A549 treated with RU486 at 1 μM for 4 hours (cell line): ENCODE results near the gene EEF1AKMT2. TPM values are rescaled to one million over a fixed set of nuclear protein-coding genes. Genes with fewer than 3 reads are reported as not detected.

ENCODE experiments used
- total RNA-seq: library from RNA; stranded (reverse); fragments of 200-300 nt; extraction: Qiagen RNA extraction; gene quantifications from 5 replicates; pipeline ENCODE4 v1.2.3, GENCODE V29; 2022; ENCODE audit warnings: low read depth

The EEF1AKMT2 gene
- 10.3 to 23.4 TPM (median 18.1 TPM) in 5 replicates for total RNA-seq

DNA sequence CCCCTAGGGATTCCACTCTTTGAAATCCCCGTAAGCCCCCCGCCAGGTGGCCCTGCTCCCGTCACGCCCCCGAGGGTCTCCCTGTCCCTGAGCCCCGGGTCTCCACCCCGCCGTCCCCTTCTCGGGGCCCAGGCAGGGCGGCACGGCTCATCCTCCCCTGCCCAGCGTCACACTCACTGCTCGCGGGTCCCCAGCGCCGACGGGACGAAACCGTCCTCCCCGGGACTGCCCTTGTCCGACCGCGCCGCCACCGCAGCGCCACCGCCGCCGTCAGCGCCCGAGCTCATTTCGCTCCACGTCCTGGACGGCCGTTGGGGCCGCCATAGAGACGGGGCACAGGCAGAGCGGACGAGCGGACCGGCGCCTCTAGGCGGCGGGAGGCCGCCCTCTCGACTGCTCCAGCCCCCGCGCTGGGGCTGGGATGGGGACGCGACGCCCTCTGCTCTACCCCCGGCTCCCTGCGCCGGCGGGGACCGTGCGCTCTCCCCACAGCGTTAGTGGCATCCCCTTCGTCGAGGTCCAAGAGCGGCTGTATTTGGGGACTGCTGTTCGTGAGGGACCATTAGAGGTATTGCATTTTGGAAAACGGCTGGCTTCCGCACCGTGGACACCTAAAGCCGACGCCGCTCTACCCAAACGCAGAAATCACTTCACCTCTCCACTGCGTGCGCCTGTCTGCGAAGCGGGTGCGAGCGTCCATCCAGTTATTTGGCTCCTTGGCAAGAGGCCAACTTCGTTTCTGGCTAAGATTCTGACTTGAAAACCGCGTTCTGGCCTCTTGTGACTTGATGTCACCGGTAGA, at the start of gene EEF1AKMT2:
Gene EEF1AKMT2, minus strand, starts transcription at position 341 of the 802 bp plus-strand sequence. Its CDS starts 54 bp downstream, at position 287.

DNA sequence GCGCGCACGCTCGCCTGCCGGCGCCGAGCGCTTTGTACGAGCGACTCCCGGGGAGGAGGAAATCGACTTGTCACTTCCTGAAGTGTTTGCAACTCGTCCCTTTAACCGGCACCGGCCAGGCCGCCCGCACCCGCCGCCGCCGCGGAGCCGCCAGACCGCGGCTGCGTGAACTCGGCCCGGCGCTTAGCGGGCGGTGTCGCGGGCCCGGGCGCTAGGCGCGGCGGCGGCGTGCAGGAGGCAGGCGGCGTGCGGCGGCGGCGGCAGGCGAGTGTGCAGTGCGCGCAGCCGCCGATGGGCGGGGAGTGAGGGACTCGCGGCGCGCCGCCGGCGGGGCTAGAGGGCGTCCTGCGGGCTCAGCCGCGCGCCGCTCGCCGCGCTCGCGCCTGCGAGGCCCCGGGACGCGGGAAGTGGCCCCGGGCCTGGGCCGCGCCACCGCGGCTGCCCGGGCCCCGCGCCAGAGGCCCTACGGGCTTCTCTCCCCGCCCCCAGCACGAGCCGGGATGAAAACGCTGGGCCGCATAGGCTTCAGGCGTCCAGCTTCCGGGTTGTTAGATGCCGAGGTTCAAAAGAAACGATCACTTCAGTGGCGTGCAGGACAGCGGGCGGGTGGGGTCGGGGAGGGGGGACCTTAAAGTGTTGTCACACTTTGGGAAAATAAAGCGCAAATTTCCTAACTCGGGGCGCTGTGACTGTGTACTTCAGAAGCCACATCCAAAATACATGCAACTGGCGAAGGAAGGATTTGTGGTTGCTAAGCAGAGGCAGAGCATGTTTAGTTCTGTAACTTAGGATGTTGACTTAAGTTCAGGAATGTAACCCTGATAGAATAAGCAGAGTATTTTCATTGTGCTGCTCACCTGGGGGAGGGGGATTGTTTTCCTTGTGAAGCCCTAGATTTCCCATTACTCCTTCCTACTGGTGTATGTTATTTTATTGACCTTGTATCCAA, 47.3 kb downstream of the EEF1AKMT2 start, which contains the start of gene FAM53B:
Gene FAM53B, minus strand, starts transcription at position 277 of the 949 bp plus-strand sequence. CDS start 37,665 bp downstream, outside the sequence.

Other genes starting within 250 kb of the EEF1AKMT2 start
- gene FAM53B, start 47.5 kb downstream of the EEF1AKMT2 start, total RNA-seq, result 9.6 to 14.3 TPM (median 12.8 TPM) in 5 replicates
- gene ABRAXAS2, start 9.9 kb upstream of the EEF1AKMT2 start, total RNA-seq, result 10.7 to 17.1 TPM (median 15.9 TPM) in 5 replicates
- gene ZRANB1, start 150.2 kb upstream of the EEF1AKMT2 start, total RNA-seq, result 6.6 to 10.5 TPM (median 9.5 TPM) in 5 replicates